ENCODE results near the gene AHI1.

- TF ChIP-seq POLR2A (IDR thresholded peaks at IDR 0.05) (no peak), EP300 (IDR thresholded peaks at IDR 0.05) (no peak), CTCF (IDR thresholded peaks at IDR 0.05) (no peak)
These were observed 85.7 kb downstream of the AHI1 start for GRCh38 chr6:135411849-135412248.

Data from ovary (tissue), 3 donors.